IPS DF 6.9 (cell line): ENCODE results near the gene PARD6B.
"Not testable (repeated sequence)": the region's sequence is repeated elsewhere in the genome, so short reads cannot be mapped to it uniquely, and the experiment has no call there.

ENCODE experiments used
- DNase-seq: peaks from one replicate; pipeline ENCODE4 v3.0.0-alpha.2; 2013; ENCODE audit warnings: low read depth, low spot score
- H3K27ac ChIP-seq: one replicate; pipeline ENCODE4 v1.5.1; 2013; ENCODE audit warnings: low read length, control low read depth
- H3K27me3 ChIP-seq: 2 replicates; pipeline ENCODE4 v1.6.1; 2013; ENCODE audit warnings: mild to moderate bottlenecking, low read length; ENCODE audit not compliant: control insufficient read depth, insufficient read depth
- H3K36me3 ChIP-seq: 2 replicates; pipeline ENCODE4 v1.6.1; 2013; ENCODE audit warnings: low read length; ENCODE audit not compliant: control insufficient read depth, insufficient read depth
- H3K4me1 ChIP-seq: 2 replicates; pipeline ENCODE4 v1.6.1; 2013; ENCODE audit warnings: low read length; ENCODE audit not compliant: control insufficient read depth, insufficient read depth
- H3K4me3 ChIP-seq: 2 replicates; pipeline ENCODE4 v1.5.1; 2013; ENCODE audit warnings: mild to moderate bottlenecking, low read length
- H3K9me3 ChIP-seq: 2 replicates; pipeline ENCODE4 v1.6.1; 2013; ENCODE audit warnings: low read length, inconsistent platforms; ENCODE audit not compliant: control insufficient read depth, insufficient read depth
- WGBS: extraction: QIAGEN DNeasy Blood & Tissue Kit; methylation state at CpG from one replicate; pipeline ENCODE4 v1.1.7; 2013; ENCODE audit warnings: mixed read lengths, missing lambda C conversion rate; ENCODE audit not compliant: insufficient read length, insufficient coverage; 5-methylcytosine and 5-hydroxymethylcytosine counted together

Gene PARD6B

GRCh38 chr20:50800986-50801746, 69.8 kb downstream of the PARD6B start:
- not testable (repeated sequence) for H3K27ac ChIP-seq, H3K4me1 ChIP-seq

GRCh38 chr20:50801747-50802125, 70.4 kb downstream of the PARD6B start:
- no peaks in the 10 kb centered on the region for H3K9me3 ChIP-seq
- no peaks in the 10 kb centered on the region for H3K4me1 ChIP-seq
- H3K27me3 ChIP-seq = no peaks in the 10 kb centered on the region
- H3K27ac ChIP-seq = no peak overlapping the region
- H3K36me3 ChIP-seq = no peaks in the 10 kb centered on the region
- no peak overlapping the region for H3K4me3 ChIP-seq
- no CpG with 5 or more reads among the region's 5 CpGs for WGBS
- DNase-seq = no peak

More at GRCh38 chr20:50800986-50801746, 69.8 kb downstream of the PARD6B start:
- not testable (repeated sequence) for H3K27me3 ChIP-seq, H3K9me3 ChIP-seq, H3K36me3 ChIP-seq, DNase-seq, H3K4me3 ChIP-seq
- no CpG with 5 or more reads among the region's 13 CpGs for WGBS

GRCh38 chr20:50802289-50802688, 70.9 kb downstream of the PARD6B start:
- no peak overlapping the region for H3K4me3 ChIP-seq
- no peaks in the 10 kb centered on the region for H3K27me3 ChIP-seq
- DNase-seq = no peak
- no peak overlapping the region for H3K27ac ChIP-seq
- no peaks in the 10 kb centered on the region for H3K4me1 ChIP-seq
- no peaks in the 10 kb centered on the region for H3K36me3 ChIP-seq
- no peaks in the 10 kb centered on the region for H3K9me3 ChIP-seq
- no CpG with 5 or more reads among the region's 8 CpGs for WGBS

GRCh38 chr20:50804437-50805348, 73.3 kb downstream of the PARD6B start:
- no peak for DNase-seq
- Histone ChIP-seq H3K4me3 (no peak overlapping the region), H3K27ac (no peak overlapping the region), H3K4me1 (no peaks in the 10 kb centered on the region), H3K9me3 (no peaks in the 10 kb centered on the region), H3K27me3 (no peaks in the 10 kb centered on the region), H3K36me3 (no peaks in the 10 kb centered on the region)
- WGBS = no CpG with 5 or more reads among the region's 11 CpGs

- H3K4me3 ChIP-seq = no peak overlapping the region
- no peaks in the 10 kb centered on the region for H3K4me1 ChIP-seq
- no peak overlapping the region for H3K27ac ChIP-seq
- no peaks in the 10 kb centered on the region for H3K36me3 ChIP-seq
- DNase-seq = no peak
- WGBS = no CpG with 5 or more reads among the region's 1 CpG
- no peaks in the 10 kb centered on the region for H3K9me3 ChIP-seq
- no peaks in the 10 kb centered on the region for H3K27me3 ChIP-seq
Measured at GRCh38 chr20:50805349-50805684, 73.9 kb downstream of the PARD6B start.

GRCh38 chr20:50806126-50806768, 74.9 kb downstream of the PARD6B start:
- Histone ChIP-seq H3K9me3 (no peaks in the 10 kb centered on the region), H3K36me3 (no peaks in the 10 kb centered on the region; the same call in 1 of the 2 replicates), H3K4me3 (no peak overlapping the region), H3K27me3 (no peaks in the 10 kb centered on the region), H3K4me1 (no peaks in the 10 kb centered on the region), H3K27ac (no peak overlapping the region)
- no peak for DNase-seq
- WGBS = no CpG with 5 or more reads among the region's 5 CpGs
